SK-N-SH treated with all-trans-retinoic acid at 6 μM for 48 hours (cell line): ENCODE measurements around the gene IFT52.

Source experiments
- ARNTL ChIP-seq: fragments of 450-650 bp; formaldehyde crosslinking; IDR thresholded peaks from 2 replicates; pipeline ENCODE4 v1.5.0; 2020; ENCODE audit warnings: low read depth, mild to moderate bottlenecking, moderate library complexity, borderline replicate concordance
- BACH2 ChIP-seq: fragments of 250-450 bp; sonication (Bioruptor Pico); IDR thresholded peaks from 2 replicates; pipeline ENCODE4 v1.9.0; 2021; ENCODE audit warnings: mild to moderate bottlenecking, borderline replicate concordance
- CREB5 ChIP-seq: fragments of 250-450 bp; sonication (Bioruptor Pico); IDR thresholded peaks from 2 replicates; pipeline ENCODE4 v1.5.1; 2020; ENCODE audit warnings: low read depth, mild to moderate bottlenecking, moderate library complexity
- OSR1 ChIP-seq: fragments of 250-450 bp; sonication (Bioruptor Pico); IDR thresholded peaks from 2 replicates; pipeline ENCODE4 v1.8.0; 2022; ENCODE audit warnings: moderate library complexity, mild to moderate bottlenecking, inconsistent platforms
- PPARA ChIP-seq: fragments of 250-450 bp; sonication (Bioruptor Pico); IDR thresholded peaks from 2 replicates; pipeline ENCODE4 v1.5.0; 2020; ENCODE audit warnings: mild to moderate bottlenecking, borderline replicate concordance
- ZC3H10 ChIP-seq: fragments of 250-450 bp; sonication (Bioruptor Pico); IDR thresholded peaks from 2 replicates; pipeline ENCODE4 v1.5.1; 2021; ENCODE audit warnings: mild to moderate bottlenecking, moderate library complexity
- ZFP3 ChIP-seq: fragments of 250-450 bp; sonication (Bioruptor Pico); IDR thresholded peaks from 2 replicates; pipeline ENCODE4 v1.5.0; 2020; ENCODE audit warnings: mild to moderate bottlenecking, moderate library complexity
- ZNF8 ChIP-seq: fragments of 450-650 bp; formaldehyde crosslinking; IDR thresholded peaks from 2 replicates; pipeline ENCODE4 v1.5.0; 2020; ENCODE audit warnings: mild to moderate bottlenecking, moderate library complexity
- TF ChIP-seq, protein P1 (sequence below): fragments of 250-450 bp; sonication (Bioruptor Pico); IDR thresholded peaks from 2 replicates; pipeline ENCODE4 v1.5.1; 2021; ENCODE audit warnings: mild to moderate bottlenecking, moderate library complexity
- TF ChIP-seq, protein P2 (sequence below): fragments of 250-450 bp; sonication (Bioruptor Pico); IDR thresholded peaks from 2 replicates; pipeline ENCODE4 v1.8.0; 2020; ENCODE audit warnings: mild to moderate bottlenecking, moderate library complexity, borderline replicate concordance

- TF ChIP-seq BACH2 (CRISPR knock-in tag) (no peak), CREB5 (CRISPR knock-in tag) (no peak), ZFP3 (CRISPR knock-in tag) (no peak), ZNF8 (CRISPR knock-in tag) (no peak), PPARA (CRISPR knock-in tag) (no peak), ZC3H10 (CRISPR knock-in tag) (no peak), ARNTL (no peak), OSR1 (CRISPR knock-in tag) (no peak)
- TF ChIP-seq, protein P1, sequence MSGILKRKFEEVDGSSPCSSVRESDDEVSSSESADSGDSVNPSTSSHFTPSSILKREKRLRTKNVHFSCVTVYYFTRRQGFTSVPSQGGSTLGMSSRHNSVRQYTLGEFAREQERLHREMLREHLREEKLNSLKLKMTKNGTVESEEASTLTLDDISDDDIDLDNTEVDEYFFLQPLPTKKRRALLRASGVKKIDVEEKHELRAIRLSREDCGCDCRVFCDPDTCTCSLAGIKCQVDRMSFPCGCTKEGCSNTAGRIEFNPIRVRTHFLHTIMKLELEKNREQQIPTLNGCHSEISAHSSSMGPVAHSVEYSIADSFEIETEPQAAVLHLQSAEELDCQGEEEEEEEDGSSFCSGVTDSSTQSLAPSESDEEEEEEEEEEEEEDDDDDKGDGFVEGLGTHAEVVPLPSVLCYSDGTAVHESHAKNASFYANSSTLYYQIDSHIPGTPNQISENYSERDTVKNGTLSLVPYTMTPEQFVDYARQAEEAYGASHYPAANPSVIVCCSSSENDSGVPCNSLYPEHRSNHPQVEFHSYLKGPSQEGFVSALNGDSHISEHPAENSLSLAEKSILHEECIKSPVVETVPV (CRISPR knock-in tag), result no peak
- TF ChIP-seq, protein P2, sequence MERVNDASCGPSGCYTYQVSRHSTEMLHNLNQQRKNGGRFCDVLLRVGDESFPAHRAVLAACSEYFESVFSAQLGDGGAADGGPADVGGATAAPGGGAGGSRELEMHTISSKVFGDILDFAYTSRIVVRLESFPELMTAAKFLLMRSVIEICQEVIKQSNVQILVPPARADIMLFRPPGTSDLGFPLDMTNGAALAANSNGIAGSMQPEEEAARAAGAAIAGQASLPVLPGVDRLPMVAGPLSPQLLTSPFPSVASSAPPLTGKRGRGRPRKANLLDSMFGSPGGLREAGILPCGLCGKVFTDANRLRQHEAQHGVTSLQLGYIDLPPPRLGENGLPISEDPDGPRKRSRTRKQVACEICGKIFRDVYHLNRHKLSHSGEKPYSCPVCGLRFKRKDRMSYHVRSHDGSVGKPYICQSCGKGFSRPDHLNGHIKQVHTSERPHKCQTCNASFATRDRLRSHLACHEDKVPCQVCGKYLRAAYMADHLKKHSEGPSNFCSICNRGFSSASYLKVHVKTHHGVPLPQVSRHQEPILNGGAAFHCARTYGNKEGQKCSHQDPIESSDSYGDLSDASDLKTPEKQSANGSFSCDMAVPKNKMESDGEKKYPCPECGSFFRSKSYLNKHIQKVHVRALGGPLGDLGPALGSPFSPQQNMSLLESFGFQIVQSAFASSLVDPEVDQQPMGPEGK (CRISPR knock-in tag), result no peak
Observed at GRCh38 chr20:43605715-43606114, 15.0 kb downstream of the IFT52 start.
